Lower lobe of right lung (tissue), 2 donors: ENCODE data around the gene PCAT6. TPM values are rescaled to one million over a fixed set of nuclear protein-coding genes. Genes with fewer than 3 reads are reported as not detected.

Experiments used
- ATAC-seq, 2 donors: fragments of 200-7000 bp; cut with Tn5 transposase; one replicate each; pipeline ENCODE4 v1.9.1; 2020 to 2022; ENCODE audit warnings: mild to moderate bottlenecking in 2 of 2, moderate library complexity in 2 of 2
- DNase-seq: peaks from one replicate; pipeline ENCODE4 v3.0.0-alpha.2; 2020
- H3K27ac ChIP-seq: fragments of 200-600 bp; one replicate; pipeline ENCODE4 v1.8.0; 2022
- H3K27me3 ChIP-seq: fragments of 200-600 bp; one replicate; pipeline ENCODE4 v1.8.0; 2022; ENCODE audit warnings: low read depth
- H3K36me3 ChIP-seq: fragments of 200-600 bp; one replicate; pipeline ENCODE4 v1.8.0; 2022; ENCODE audit warnings: mild to moderate bottlenecking
- H3K4me1 ChIP-seq: fragments of 200-600 bp; one replicate; pipeline ENCODE4 v1.8.0; 2022
- H3K4me3 ChIP-seq: fragments of 200-600 bp; one replicate; pipeline ENCODE4 v1.8.0; 2022; ENCODE audit warnings: mild to moderate bottlenecking
- H3K9me3 ChIP-seq: fragments of 200-600 bp; one replicate; pipeline ENCODE4 v1.8.0; 2022
- CTCF ChIP-seq: fragments of 200-600 bp; IDR thresholded peaks from one replicate; pipeline ENCODE4 v1.8.0; 2022; ENCODE audit warnings: antibody characterized with exemption, mild to moderate bottlenecking
- intact Hi-C: fragments of 100-400 bp; cut with DNase I; formaldehyde crosslinking; loops from one replicate; pipeline ENCODE4 v1.11.0; 2022
- total RNA-seq: library from RNA; stranded (reverse); fragmentation: NEBNext Ultra II Directional; extraction: Animal tissue kit (Norgen Biotek cat#: 25700); gene quantifications from one replicate; pipeline ENCODE4 v1.2.1, GENCODE V29; 2021
- donor health status: DM: no; HTN: yes; CAD: no; lungs with severe emphysema.

Gene PCAT6
- total RNA-seq, 1 donor from 2014 or later, result 0.71 TPM

GRCh38 chr1:202858789-202859414 is 48.1 kb downstream of the PCAT6 start:
- Histone ChIP-seq H3K4me3 (no peak overlapping the region), H3K9me3 (no peaks in the 10 kb centered on the region), H3K27ac (peak overlapping the region; percentile 60), H3K36me3 (no peaks in the 10 kb centered on the region), H3K4me1 (peaks cover 18% of the 10 kb centered on the region), H3K27me3 (no peaks in the 10 kb centered on the region)
- no peak for ATAC-seq
- no peak for DNase-seq
- no peak for TF ChIP-seq CTCF
- intact Hi-C loops, result no loop called here

- peak; percentile 87 to 92 for ATAC-seq
- intact Hi-C loops, result no loop called here
- Histone ChIP-seq H3K4me3 (peak overlapping the region; percentile 78), H3K4me1 (peaks cover 18% of the 10 kb centered on the region), H3K27me3 (no peaks in the 10 kb centered on the region), H3K9me3 (no peaks in the 10 kb centered on the region), H3K36me3 (no peaks in the 10 kb centered on the region), H3K27ac (peak overlapping the region; percentile 41)
- peak; percentile 83 for DNase-seq
- TF ChIP-seq CTCF, result no peak
Measured at GRCh38 chr1:202860744-202861419, 50.1 kb downstream of the PCAT6 start.

Other genes with a start within 250 kb of the PCAT6 start
- not detected for gene SYT2, start 100.5 kb upstream of the PCAT6 start, total RNA-seq
- 48.9 TPM for gene KDM5B, start 2.5 kb upstream of the PCAT6 start, total RNA-seq
- 8.3 TPM for gene RABIF, start 78.2 kb downstream of the PCAT6 start, total RNA-seq
- 25.3 TPM for gene KLHL12, start 116.3 kb downstream of the PCAT6 start, total RNA-seq
- 110 TPM for gene ADIPOR1, start 147.4 kb downstream of the PCAT6 start, total RNA-seq
- 67.9 TPM for gene CYB5R1, start 156.3 kb downstream of the PCAT6 start, total RNA-seq
- gene TMEM183A, start 196.4 kb downstream of the PCAT6 start, total RNA-seq, result 52.0 TPM
- gene PPFIA4, start 215.5 kb downstream of the PCAT6 start, total RNA-seq, result 1.3 TPM